Heart right ventricle (tissue), 16 donors: ENCODE measurements around the gene TTLL11. TPM values are rescaled to one million over a fixed set of nuclear protein-coding genes. Genes with fewer than 3 reads are reported as not detected.

ENCODE experiments used
- ATAC-seq, 8 donors: fragments of 200-7000 bp; cut with Tn5 transposase; one replicate each; pipeline ENCODE4 v1.9.1; 2020; ENCODE audit warnings: mild to moderate bottlenecking in 8 of 8, moderate library complexity in 8 of 8, moderate number of reproducible peaks in 1 of 8
- DNase-seq, 2 donors: peaks; one replicate each; pipeline ENCODE4 v3.0.0-alpha.2; 2020
- H3K27ac ChIP-seq, 10 donors: fragments of 200-600 bp; sonication (generic) in 2 of 10; one replicate each; pipeline versions ENCODE4 v1.5.0 to v1.8.0; 2020 to 2022; ENCODE audit warnings: mild to moderate bottlenecking in 3 of 10
- H3K27me3 ChIP-seq, 7 donors: fragments of 200-600 bp; one replicate each; pipeline ENCODE4 v1.8.0; 2021 to 2022; ENCODE audit warnings: mild to moderate bottlenecking in 2 of 7
- H3K36me3 ChIP-seq, 9 donors: fragments of 200-600 bp; sonication (generic) in 1 of 9; one replicate each; pipeline versions ENCODE4 v1.5.0 to v1.8.0; 2020 to 2022; ENCODE audit warnings: mild to moderate bottlenecking in 2 of 9
- H3K4me1 ChIP-seq, 9 donors: fragments of 200-600 bp; sonication (generic) in 1 of 9; one replicate each; pipeline versions ENCODE4 v1.5.0 to v1.8.0; 2020 to 2022; ENCODE audit warnings: mild to moderate bottlenecking in 4 of 9
- H3K4me3 ChIP-seq, 10 donors: fragments of 200-600 bp; sonication (generic) in 2 of 10; one replicate each; pipeline versions ENCODE4 v1.5.0 to v1.8.0; 2020 to 2022; ENCODE audit warnings: mild to moderate bottlenecking in 7 of 10, moderate library complexity in 2 of 10
- H3K9me3 ChIP-seq, 11 donors: fragments of 200-600 bp in 10 of 11; sonication (generic) in 2 of 11; one replicate each; pipeline versions ENCODE4 v1.5.0 to v1.8.0; 2013 to 2022; ENCODE audit warnings: mild to moderate bottlenecking in 2 of 11, control low read depth in 1 of 11, moderate library complexity in 1 of 11
- CTCF ChIP-seq, 9 donors: fragments of 200-600 bp; sonication (generic) in 2 of 9; IDR thresholded peaks; one replicate each; pipeline versions ENCODE4 v1.5.0 to v1.8.0; 2021 to 2022; ENCODE audit warnings: antibody characterized with exemption in 9 of 9, mild to moderate bottlenecking in 5 of 9, moderate library complexity in 1 of 9
- WGBS, 2 donors: extraction: QIAGEN DNeasy Blood & Tissue Kit; methylation state at CpG; one replicate each; pipeline ENCODE4 v1.1.7; 2013; ENCODE audit warnings: inconsistent platforms in 1 of 2; 5-methylcytosine and 5-hydroxymethylcytosine counted together
- intact Hi-C, 10 donors: fragments of 100-400 bp; cut with DNase I; formaldehyde crosslinking; loops; one replicate each; pipeline versions ENCODE4 v1.11.1 to v1.14.2; 2022
- long read RNA-seq, 3 donors: library from polyadenylated mRNA; unstranded; transcript quantifications; one replicate each; pipeline ENCODE4 v2.0.0, GENCODE V29; 2020 to 2021
- polyA plus RNA-seq, 2 donors: library from polyadenylated mRNA; stranded (reverse); fragments of 200-250 nt; gene quantifications; one replicate each; pipeline ENCODE4 v1.2.3, GENCODE V29; 2013
- total RNA-seq, 10 donors: library from RNA; stranded (reverse); fragmentation: NEBNext Ultra II Directional in 3 of 10; extraction: Animal tissue kit (Norgen Biotek cat#: 25700) in 3 of 10; gene quantifications; one replicate each; pipeline versions ENCODE4 v1.2.1 to v1.2.4, GENCODE V29; 2021 to 2023
- donor health status: Arrhythmogenic right ventricular cardiomyopathy.
- donor health status: ischemic (EF 13 %, LVEDD 7.1; RV severe dilation, severe dysfunction).
- donor health status: healthy with polysubstance abuse.
- donor health status: DM: no; HTN: yes; CAD: no.
- donor health status: DM: no; HTN: no; CAD: no.
- donor health status: ischemic (EF 25% LVEDD 6.9; RV normal size, moderate dysfunction).
- donor health status: ischemic (EF 25% LVEDD 5.7; RV mildly dilated, moderate dysfunction).
- donor health status: healthy.
- donor health status: DM: yes; HTN: yes; CAD: no.
- donor health status: Ischemic cardiomyopathy.
- donor health status: ischemic (EF 35%, LVEDD 5.7; RV mildly dilated, moderate dysfunction).
- donor health status: nonischemic (EF 11% LVEDD 7.7; RV severe dilation, severe dysfunction).
- donor health status: DM: yes; HTN: yes; CAD: no.
- donor health status: PGD.
- donor health status: ischemic (EF 29% LVEDD 5.4; RV normal size, mild dysfunction).
- donor health status: nonischemic (EF 23%, LVEDD 6.1; RV moderate dilation, normal function).

The TTLL11 gene, protein sequence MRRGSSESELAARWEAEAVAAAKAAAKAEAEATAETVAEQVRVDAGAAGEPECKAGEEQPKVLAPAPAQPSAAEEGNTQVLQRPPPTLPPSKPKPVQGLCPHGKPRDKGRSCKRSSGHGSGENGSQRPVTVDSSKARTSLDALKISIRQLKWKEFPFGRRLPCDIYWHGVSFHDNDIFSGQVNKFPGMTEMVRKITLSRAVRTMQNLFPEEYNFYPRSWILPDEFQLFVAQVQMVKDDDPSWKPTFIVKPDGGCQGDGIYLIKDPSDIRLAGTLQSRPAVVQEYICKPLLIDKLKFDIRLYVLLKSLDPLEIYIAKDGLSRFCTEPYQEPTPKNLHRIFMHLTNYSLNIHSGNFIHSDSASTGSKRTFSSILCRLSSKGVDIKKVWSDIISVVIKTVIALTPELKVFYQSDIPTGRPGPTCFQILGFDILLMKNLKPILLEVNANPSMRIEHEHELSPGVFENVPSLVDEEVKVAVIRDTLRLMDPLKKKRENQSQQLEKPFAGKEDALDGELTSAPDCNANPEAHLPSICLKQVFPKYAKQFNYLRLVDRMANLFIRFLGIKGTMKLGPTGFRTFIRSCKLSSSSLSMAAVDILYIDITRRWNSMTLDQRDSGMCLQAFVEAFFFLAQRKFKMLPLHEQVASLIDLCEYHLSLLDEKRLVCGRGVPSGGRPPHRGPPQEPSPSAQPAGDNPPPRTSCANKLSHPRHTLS
- total RNA-seq (1 to 10 TPM; 5.2 to 8.7 (median 5.9) TPM), polyA plus RNA-seq (1 to 10 TPM; 2.6 to 4.7 TPM)
- long read RNA-seq, donor 1, partial matches to known transcripts: 0 of 2 reads
- long read RNA-seq, donor 1, other reads (novel, unspliced or antisense): 2 of 2 reads
- long read RNA-seq, donor 2: 0 reads
- long read RNA-seq, donor 3: 0 reads

DNA sequence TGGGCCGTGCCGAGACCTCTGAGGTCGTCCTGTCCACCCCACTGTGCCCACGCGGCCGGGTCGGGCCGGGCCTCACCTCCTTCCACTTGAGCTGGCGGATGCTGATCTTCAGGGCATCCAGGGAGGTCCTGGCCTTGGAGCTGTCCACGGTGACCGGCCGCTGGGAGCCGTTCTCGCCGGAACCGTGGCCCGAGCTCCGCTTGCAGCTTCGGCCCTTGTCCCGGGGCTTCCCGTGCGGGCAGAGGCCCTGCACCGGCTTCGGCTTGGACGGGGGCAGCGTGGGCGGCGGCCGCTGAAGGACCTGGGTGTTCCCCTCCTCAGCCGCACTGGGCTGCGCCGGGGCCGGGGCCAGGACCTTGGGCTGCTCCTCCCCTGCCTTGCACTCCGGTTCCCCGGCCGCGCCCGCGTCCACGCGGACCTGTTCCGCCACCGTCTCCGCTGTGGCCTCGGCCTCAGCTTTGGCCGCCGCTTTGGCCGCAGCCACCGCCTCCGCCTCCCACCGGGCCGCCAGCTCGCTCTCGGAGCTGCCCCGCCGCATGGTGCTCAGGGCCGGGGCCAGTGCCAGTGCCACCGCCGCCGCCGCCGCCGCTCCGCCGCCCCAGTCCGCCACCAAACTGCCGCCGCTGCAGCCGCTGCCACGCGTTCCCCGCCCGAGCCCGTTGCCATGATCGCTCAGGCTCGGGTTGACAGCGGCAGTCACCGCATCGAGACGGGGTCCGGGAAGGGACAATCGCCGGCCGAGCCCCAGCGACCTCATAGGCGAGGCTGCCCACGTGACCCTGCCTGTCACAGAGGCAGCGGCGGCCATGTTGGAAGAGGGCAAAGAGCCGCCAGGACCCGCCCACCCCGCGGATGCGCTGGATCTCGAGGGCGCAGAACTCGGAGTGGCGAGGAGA is at the start of gene TTLL11:
TTLL11 (minus strand) TSS at position 698 of the 896 bp plus-strand sequence; CDS start at position 538, 160 bp downstream.
- H3K4me1 ChIP-seq: peaks cover 14 to 50% (median 27%) of the 10 kb centered on the region in 9 donors
- intact Hi-C loops: loop anchor here in 4 of 10 donors (10.0 kb wide), 2 partner anchors 548 to 722 kb away; no protein-coding TSS in a partner anchor
- WGBS, 2 donors: 0% methylated on average over 77 to 98 of the region's 98 CpGs

DNA sequence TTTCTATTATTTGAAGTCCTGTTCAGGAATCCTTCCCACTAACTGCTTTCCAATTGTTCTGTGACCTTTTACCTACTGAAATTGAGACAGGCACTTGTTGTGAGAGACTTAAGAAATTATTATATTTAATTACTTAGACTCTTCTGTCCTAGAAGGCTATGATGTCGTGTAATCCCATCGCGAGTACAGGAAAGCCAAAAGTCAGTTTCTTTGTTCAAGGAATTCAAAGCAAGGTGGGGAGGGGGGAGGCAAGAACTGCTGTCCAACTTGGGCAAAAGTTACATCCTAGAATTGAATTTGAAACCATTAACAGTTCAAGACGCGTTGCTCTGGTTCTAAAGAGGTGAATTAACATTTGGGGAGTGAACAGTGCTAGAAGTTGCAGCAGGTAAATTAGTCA is 48.6 kb upstream of the TTLL11 start:
- Histone ChIP-seq H3K4me1 (peaks cover 2 to 67% (median 34%) of the 10 kb centered on the region in 9 donors), H3K27ac (peak overlapping the region in 9 of 10 donors; percentile 5 to 80 (median 57)), H3K9me3 (no peaks in the 10 kb centered on the region), H3K36me3 (peaks cover 0 to 57% (median 17%) of the 10 kb centered on the region in 9 donors), H3K27me3 (no peaks in the 10 kb centered on the region), H3K4me3 (no peak overlapping the region)
- DNase-seq (no peak), ATAC-seq (peak in 7 of 8 donors; percentile 42 to 78 (median 57))
- 65 to 73% methylated on average over 5 of the region's 5 CpGs for WGBS, 2 donors
- TF ChIP-seq CTCF (IDR thresholded peaks at IDR 0.05): no peak
- intact Hi-C loops: loop anchor here in 2 of 10 donors (2.0 to 10.0 kb wide), 2 partner anchors 13 to 123 kb away; partner anchors contain the start of genes MRRF (in 1 of the 2) and RBM18 (in 1 of the 2)

More for the DNA sequence above, at the start of gene TTLL11:
- Histone ChIP-seq H3K36me3 (no peaks in the 10 kb centered on the region), H3K9me3 (no peaks in the 10 kb centered on the region), H3K27me3 (peaks cover 0 to 2% (median 0%) of the 10 kb centered on the region in 7 donors), H3K27ac (peak within 1 kb of the TSS in 9 of 10 donors; percentile 61 to 86 (median 83)), H3K4me3 (peak within 1 kb of the TSS; percentile 78 to 97 (median 94))
- peak in 1 of 9 donors; percentile 3 for TF ChIP-seq CTCF (IDR thresholded peaks at IDR 0.05)
- peak; percentile 97 for DNase-seq
- ATAC-seq: peak; percentile 93 to 99 (median 98)

DNA sequence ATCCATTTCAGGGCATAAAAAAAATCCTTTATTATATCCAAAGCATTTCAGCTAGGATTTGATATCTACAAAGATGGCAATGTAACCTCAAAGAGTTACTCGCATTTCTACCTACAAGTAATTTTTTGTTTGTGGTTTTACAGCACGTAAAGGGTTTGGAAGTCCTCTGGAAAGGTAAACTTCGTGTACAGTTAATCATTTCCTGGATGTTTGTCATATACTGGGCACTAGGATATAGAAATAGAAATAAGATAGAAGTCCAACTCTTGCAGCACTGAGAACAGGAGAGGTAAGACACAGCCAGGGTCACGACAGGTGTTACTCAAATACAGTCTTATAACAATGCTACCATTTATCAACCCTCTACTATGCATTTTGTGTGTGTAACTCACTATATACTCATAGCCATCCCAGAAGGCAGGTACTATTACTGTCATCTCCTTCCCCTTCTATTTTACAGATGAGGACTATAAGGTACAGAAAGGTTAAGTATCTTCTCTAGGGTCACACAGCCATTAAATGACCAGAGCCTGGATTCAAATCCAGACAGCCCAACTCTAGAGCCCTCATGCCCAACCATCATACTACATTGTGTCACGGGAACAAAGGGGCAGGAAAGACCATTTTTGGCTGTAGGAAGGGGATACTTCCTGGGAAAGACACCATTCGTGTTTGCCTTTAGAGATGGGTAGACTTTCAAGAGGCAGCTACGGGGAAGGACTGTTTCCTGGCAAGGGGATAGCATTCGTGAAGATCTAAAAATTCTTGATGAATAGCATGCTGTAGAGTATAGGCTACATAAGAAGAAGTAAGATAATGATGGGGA is 47.5 kb upstream of the TTLL11 start:
- ATAC-seq (no peak), DNase-seq (no peak)
- TF ChIP-seq CTCF (IDR thresholded peaks at IDR 0.05): no peak
- peaks cover 2 to 67% (median 34%) of the 10 kb centered on the region in 9 donors for H3K4me1 ChIP-seq
- H3K4me3 ChIP-seq: no peak overlapping the region
- intact Hi-C loops: loop anchor here in 1 of 10 donors (10.0 kb wide), 1 partner anchor 124 kb away; the partner anchor contains the start of genes MRRF and RBM18
- H3K27me3 ChIP-seq: no peaks in the 10 kb centered on the region
- H3K36me3 ChIP-seq: peaks cover 0 to 46% (median 10%) of the 10 kb centered on the region in 9 donors
- 74 to 76% methylated on average over 8 of the region's 8 CpGs for WGBS, 2 donors
- peak overlapping the region in 8 of 10 donors; percentile 34 to 80 (median 60) for H3K27ac ChIP-seq
- H3K9me3 ChIP-seq: no peaks in the 10 kb centered on the region
